ENCODE data around the gene BDKRB2. TPM values are rescaled to one million over a fixed set of nuclear protein-coding genes. Genes with fewer than 3 reads are reported as not detected.

Gene BDKRB2
- total and polyA plus RNA-seq, 2 experiments from 2014 or later: 4.4 to 5.9 TPM

DNA sequence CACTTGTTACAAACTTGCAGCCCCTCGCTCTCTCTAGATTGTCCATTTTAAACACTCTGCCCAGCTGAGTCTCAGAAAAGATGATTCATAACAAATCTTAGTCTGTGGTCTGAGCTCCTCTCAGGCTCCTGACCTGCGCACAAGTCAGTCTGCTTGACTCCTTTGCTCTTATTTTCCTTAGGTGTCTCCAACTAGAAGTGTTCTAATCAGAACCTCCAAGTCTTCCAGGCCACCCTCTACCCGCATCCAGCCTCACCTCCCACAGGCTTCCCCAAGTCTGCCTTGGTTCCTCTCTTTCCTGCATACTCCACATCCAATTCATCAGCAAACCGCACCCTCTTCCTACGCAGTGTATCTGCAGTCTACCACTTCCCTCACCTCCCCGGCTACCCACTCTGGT lies 42.4 kb upstream of the BDKRB2 start:
- no peaks in the 10 kb centered on the region for H3K9me2 ChIP-seq (replicated peaks; ENCODE audit: insufficient read depth)
- no peaks in the 10 kb centered on the region for H3K79me2 ChIP-seq
- no peak overlapping the region for H3K4me3 ChIP-seq
- no peaks in the 10 kb centered on the region for H3K9me3 ChIP-seq (ENCODE audit: low read depth)
- TF ChIP-seq, protein P1, sequence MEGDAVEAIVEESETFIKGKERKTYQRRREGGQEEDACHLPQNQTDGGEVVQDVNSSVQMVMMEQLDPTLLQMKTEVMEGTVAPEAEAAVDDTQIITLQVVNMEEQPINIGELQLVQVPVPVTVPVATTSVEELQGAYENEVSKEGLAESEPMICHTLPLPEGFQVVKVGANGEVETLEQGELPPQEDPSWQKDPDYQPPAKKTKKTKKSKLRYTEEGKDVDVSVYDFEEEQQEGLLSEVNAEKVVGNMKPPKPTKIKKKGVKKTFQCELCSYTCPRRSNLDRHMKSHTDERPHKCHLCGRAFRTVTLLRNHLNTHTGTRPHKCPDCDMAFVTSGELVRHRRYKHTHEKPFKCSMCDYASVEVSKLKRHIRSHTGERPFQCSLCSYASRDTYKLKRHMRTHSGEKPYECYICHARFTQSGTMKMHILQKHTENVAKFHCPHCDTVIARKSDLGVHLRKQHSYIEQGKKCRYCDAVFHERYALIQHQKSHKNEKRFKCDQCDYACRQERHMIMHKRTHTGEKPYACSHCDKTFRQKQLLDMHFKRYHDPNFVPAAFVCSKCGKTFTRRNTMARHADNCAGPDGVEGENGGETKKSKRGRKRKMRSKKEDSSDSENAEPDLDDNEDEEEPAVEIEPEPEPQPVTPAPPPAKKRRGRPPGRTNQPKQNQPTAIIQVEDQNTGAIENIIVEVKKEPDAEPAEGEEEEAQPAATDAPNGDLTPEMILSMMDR (IDR thresholded peaks at IDR 0.05; ENCODE audit: poor library complexity): no peak
- TF ChIP-seq EZH2 (IDR thresholded peaks at IDR 0.05; ENCODE audit: borderline replicate concordance): no peak
- no peak for TF ChIP-seq EZH2phosphoT487 (IDR thresholded peaks at IDR 0.05; ENCODE audit: low read depth, severe bottlenecking, unreplicated experiment)
- H3K4me1 ChIP-seq (ENCODE audit: insufficient read depth): peaks cover 8% of the 10 kb centered on the region
- H3K36me3 ChIP-seq (replicated peaks; ENCODE audit: insufficient read depth, low read depth): no peaks in the 10 kb centered on the region
- no peaks in the 10 kb centered on the region for H4K20me1 ChIP-seq (ENCODE audit: insufficient read depth, poor library complexity, severe bottlenecking)
- 91% methylated on average over 6 of the region's 6 CpGs for WGBS (ENCODE audit: low lambda C conversion rate, missing lambda C conversion rate)
- no peak for DNase-seq (ENCODE audit: low spot score)
- no peak overlapping the region for H2AFZ ChIP-seq
- H3K27ac ChIP-seq: no peak overlapping the region
- no peak overlapping the region for H3K4me2 ChIP-seq
- no peaks in the 10 kb centered on the region for H3K27me3 ChIP-seq

DNA sequence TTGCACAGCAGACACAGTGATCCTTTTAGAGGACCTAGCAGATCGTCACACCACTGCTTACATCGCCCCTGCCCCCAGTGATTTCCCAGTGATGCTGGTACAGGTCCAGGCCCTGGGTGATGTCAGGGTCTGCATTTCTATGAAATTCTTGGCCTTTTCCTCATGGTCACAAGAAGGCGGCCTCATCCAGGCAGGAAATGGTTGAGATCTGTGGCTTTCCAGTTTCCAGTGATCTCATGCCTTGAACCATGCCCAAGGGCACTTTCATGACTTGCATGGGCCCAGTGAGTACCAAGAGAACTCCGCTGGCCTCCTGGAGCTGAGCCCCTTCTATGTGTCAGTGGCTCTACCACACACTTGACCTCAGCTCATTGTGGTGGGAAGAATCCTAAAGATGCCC lies 41.9 kb upstream of the BDKRB2 start:
- no peak overlapping the region for H3K4me3 ChIP-seq
- no peaks in the 10 kb centered on the region for H3K9me2 ChIP-seq (replicated peaks; ENCODE audit: insufficient read depth)
- no peak overlapping the region for H3K4me2 ChIP-seq
- no peaks in the 10 kb centered on the region for H3K79me2 ChIP-seq
- H3K9me3 ChIP-seq (ENCODE audit: low read depth): no peaks in the 10 kb centered on the region
- no peaks in the 10 kb centered on the region for H3K36me3 ChIP-seq (replicated peaks; ENCODE audit: insufficient read depth, low read depth)
- no peak for TF ChIP-seq EZH2phosphoT487 (IDR thresholded peaks at IDR 0.05; ENCODE audit: low read depth, severe bottlenecking, unreplicated experiment)
- TF ChIP-seq, protein P1 (IDR thresholded peaks at IDR 0.05; ENCODE audit: poor library complexity): no peak
- no peak for TF ChIP-seq EZH2 (IDR thresholded peaks at IDR 0.05; ENCODE audit: borderline replicate concordance)
- 98% methylated on average over 4 of the region's 4 CpGs for WGBS (ENCODE audit: low lambda C conversion rate, missing lambda C conversion rate)
- no peaks in the 10 kb centered on the region for H4K20me1 ChIP-seq (ENCODE audit: insufficient read depth, poor library complexity, severe bottlenecking)
- H2AFZ ChIP-seq: no peak overlapping the region
- H3K27ac ChIP-seq: no peak overlapping the region
- no peaks in the 10 kb centered on the region for H3K27me3 ChIP-seq
- no peak for DNase-seq (ENCODE audit: low spot score)
- H3K4me1 ChIP-seq (ENCODE audit: insufficient read depth): peaks cover 8% of the 10 kb centered on the region

DNA sequence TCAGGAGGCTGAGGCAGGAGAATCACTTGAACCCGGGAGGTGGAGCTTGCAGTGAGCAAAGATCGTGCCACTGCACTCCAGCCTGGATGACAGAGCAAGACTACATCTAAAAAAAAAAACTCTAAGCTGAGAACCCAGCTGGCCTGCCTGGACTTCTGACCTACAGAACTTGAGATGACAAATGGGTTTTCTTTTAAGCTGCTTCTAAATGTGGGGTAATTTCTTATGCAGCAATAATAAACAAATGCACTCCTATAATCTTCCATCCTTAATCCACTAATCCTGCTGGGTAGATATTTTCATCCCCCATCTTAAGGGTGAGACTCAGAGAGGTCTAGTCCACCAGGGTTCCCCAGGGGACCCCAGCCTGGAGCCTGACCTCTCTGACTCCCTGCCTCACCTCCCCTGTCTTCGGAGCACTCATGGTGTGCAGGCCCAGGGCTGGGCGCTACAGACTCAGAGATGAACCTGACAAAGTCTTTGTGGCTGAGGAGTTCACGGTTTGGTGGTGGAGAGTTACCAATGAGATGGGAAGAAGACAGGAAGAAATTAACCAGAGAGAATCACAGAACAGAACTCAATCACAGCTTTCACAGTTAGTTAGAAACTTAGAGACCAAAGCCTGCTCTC lies 39.7 kb upstream of the BDKRB2 start:
- no peaks in the 10 kb centered on the region for H3K9me3 ChIP-seq (ENCODE audit: low read depth)
- no peak overlapping the region for H3K27ac ChIP-seq
- H4K20me1 ChIP-seq (ENCODE audit: insufficient read depth, poor library complexity, severe bottlenecking): no peaks in the 10 kb centered on the region
- H3K79me2 ChIP-seq: no peaks in the 10 kb centered on the region
- H3K27me3 ChIP-seq: no peaks in the 10 kb centered on the region
- no peak for DNase-seq (ENCODE audit: low spot score)
- H3K4me2 ChIP-seq: no peak overlapping the region
- H3K4me3 ChIP-seq: no peak overlapping the region
- H3K36me3 ChIP-seq (replicated peaks; ENCODE audit: insufficient read depth, low read depth): no peaks in the 10 kb centered on the region
- WGBS (ENCODE audit: low lambda C conversion rate, missing lambda C conversion rate): 76% methylated on average over 5 of the region's 5 CpGs
- TF ChIP-seq, protein P1 (IDR thresholded peaks at IDR 0.05; ENCODE audit: poor library complexity): no peak
- TF ChIP-seq EZH2phosphoT487 (IDR thresholded peaks at IDR 0.05; ENCODE audit: low read depth, severe bottlenecking, unreplicated experiment): no peak
- TF ChIP-seq EZH2 (IDR thresholded peaks at IDR 0.05; ENCODE audit: borderline replicate concordance): no peak
- peaks cover 8% of the 10 kb centered on the region for H3K4me1 ChIP-seq (ENCODE audit: insufficient read depth)
- no peaks in the 10 kb centered on the region for H3K9me2 ChIP-seq (replicated peaks; ENCODE audit: insufficient read depth)
- no peak overlapping the region for H2AFZ ChIP-seq
